GM19025 (cell line): ENCODE results near the gene ERC2.

Source experiments
- ATAC-seq: cut with Tn5 transposase; IDR thresholded peaks from one replicate; pipeline ENCODE4 v1.9.1; 2021; ENCODE audit warnings: mild to moderate bottlenecking, low read depth, moderate library complexity; ENCODE audit not compliant: unreplicated experiment

The ERC2 gene

DNA sequence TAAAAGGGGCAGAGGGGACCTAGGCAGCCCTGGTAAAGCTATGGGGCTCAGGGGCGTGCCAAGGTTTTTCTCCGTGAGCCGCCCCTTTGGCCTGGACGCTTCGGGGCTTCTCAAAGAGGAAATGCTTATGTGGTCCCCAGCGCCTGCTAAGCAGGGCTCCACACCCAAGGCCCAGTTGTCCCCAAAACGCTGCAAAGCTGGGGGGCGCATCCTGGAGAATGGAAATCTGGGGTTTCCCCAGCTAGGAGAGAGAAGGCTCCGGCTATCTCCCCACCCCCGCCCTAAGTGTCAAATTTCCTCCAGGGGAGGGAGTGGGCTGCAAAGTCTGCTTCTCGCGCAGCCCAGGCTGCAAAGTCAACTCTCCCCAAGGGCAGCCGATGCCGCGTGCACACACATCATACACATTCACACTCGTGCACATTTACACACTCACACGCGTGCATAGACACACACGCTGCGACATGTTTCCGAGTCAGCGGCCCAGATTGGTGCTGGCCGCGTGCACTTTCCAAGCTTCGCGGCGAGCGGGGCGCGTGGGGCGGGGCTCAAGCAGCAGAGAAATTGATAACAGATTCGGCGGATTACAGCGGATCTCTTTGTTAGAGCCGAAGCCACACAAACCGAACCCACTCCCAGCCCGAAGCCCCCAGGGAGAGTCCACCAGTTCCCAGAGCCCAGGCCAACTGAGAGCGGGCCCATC is 985.6 kb downstream of the ERC2 start:
- ATAC-seq: no peak

- no peak for ATAC-seq
These were observed 986.3 kb downstream of the ERC2 start for GRCh38 chr3:55481744-55482495.

DNA sequence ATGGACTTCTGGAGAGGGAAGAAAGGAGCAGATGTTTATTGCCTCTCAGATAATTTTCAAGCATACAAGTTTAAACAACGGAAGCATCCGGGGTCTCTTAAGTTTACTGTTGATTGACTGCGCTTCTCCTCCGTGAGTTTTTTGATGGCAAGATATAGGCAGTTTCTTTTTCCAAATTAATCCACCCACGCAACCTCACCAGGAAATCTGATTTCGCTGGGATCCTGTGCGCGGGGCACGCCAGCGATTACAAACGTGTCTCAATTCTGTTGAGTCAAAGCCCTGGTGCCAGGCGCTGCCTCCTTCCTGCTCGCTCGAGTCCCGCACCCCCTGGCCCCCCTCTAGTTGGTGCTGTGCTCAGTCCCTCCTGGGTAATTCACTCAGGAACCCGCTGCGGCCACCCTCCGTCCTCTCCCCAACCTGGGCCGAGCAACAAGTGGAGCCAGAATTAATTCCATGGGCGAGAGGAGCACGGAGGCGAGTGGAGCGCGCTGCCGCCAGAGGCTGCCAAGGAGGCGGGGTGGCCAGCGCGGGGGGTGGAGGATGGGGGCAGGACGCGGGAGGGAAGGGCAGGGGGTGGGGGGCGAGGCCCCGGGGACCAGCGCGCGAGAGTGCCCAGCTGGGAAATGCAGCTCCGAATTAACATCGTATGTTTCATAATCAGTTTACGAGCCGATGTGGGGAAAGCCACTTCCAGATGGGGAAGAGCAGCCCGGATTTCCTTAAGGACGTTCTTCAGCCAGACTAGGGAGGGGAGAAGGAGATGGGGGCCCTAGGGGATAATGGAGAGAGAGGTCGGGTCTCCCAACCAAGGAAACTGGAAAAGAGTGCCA is 987.1 kb downstream of the ERC2 start:
- ATAC-seq: no peak

DNA sequence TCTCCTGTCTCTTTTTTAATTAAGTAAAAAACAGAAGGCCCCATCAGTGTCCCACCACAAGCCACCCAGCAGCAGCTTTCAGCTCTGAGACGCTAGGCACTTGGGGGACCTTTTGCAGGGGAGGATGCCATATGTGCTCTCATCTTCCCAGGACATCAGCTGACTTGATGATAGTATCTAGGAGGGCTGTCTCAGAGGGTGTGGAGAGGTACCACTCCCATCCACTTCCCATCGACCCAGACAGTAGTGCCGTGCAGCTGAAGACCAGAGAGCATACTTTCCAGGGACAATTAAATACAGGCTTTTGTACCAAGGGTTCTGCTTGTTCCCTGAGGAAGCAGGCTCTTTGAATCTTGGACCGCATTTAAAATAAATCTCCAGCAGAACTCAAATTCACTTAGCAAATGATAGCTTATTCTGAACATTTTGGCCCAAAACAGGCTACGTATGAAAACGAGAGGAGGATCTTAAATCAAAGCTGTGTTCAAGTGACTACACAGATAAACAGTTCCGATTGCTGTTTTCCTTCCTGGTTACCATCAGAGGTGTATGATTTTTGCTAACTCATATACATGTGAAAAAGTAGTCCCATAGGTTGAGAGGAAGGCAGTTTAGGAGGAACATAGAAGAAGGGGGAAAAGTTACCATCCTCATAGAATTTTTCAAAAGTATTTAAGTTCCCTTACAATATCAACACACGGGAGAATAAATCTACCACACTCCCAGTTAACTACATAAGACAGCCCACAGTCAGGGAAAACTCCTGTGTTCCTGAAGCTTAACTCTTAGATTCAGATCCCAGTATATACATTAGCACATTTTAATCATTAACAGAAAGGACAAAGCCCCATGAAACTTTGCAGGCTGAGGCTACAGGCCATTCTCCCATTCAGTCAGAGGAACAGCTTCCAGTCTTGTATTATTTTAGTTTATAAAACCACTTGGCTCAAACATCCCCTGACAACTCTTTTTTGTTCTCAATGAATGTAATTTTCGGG is 990.7 kb downstream of the ERC2 start:
- no peak for ATAC-seq

GRCh38 chr3:55476515-55476914 is 991.8 kb downstream of the ERC2 start:
- no peak for ATAC-seq

DNA sequence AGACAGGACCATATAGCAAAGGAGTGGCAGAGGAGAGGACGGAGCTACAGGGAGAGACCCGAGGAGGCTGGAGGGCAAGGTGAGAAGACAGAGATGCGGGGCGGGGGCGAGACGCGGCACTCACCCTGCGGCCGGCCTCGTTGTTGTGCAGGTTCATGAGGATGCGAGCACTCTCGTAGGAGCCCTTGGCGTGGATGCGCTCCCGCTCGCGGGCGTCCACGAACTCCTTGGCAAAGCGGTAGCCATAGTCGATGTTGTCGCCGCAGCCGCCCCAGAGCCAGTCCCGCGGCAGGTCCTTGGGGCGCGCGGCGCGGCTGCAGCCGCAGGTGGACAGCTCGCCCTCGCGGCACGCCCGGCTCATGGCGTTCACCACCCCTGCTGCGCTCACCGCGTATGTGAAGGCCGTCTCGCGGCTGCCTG is 994.0 kb downstream of the ERC2 start:
- no peak for ATAC-seq

DNA sequence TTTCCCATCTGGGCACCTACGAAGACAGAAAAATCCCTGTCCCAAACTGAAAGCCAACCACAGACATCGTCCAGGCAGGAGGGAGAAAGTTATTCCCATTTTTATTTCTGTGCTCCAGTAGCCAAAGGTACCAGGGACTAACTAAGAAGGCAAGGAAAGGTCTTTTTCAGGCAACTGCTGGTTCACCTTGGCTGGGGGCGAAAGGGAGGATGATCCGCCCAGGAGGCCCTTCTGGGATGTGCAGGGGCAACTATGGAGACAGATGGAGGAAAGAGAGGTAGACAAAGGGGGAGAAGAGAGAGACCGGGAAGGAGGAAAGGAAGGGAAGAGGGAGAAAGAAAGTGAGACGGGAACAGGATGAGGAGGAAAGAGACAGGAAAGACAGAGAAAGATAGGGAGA is 994.5 kb downstream of the ERC2 start:
- no peak for ATAC-seq

- no peak for ATAC-seq
These were observed 996.6 kb downstream of the ERC2 start for GRCh38 chr3:55471522-55472280.

DNA sequence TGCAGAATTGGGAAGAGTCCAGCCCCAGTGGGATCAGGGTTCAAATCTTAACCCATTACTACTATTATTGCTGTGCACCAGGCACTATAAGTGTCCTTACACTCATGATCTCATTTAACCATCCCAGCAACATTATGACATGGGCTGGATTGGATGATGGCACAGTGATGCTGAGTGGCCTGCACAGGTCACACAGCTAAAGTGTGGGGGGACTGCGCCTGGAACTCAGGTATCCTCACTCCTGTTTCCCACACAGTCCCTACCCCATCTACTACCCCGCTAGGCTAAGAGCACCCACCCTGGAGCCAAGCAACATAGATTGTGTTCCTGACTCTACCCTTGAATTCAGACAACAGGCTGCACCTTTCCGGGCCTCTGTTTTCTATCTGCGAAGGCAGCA is 997.2 kb downstream of the ERC2 start:
- no peak for ATAC-seq

DNA sequence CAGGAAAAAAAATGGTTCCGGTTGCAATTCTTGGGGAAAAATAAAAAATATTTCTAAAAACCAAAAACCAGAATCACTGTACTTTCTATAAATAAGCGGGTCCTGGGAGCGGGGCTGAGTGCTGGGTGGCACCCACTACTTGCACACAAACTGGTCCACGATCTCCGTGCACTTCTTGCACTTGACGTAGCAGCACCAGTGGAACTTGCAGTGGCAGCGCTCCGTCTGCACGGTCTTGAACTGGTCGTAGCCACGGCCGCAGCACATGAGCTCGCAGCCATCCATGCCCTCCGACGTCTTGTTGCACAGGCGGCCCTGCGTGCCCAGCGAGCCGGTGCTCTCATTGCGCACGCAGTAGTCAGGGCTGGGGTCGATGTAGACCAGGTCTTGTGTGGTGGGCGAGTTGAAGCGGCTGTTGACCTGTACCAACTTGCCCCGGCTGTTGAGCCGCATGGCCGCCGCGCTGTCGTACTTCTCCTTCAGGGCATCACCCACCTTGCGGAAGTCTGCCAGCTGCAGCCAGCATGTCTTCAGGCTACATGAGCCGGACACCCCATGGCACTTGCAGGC is 998.2 kb downstream of the ERC2 start:
- ATAC-seq: no peak

DNA sequence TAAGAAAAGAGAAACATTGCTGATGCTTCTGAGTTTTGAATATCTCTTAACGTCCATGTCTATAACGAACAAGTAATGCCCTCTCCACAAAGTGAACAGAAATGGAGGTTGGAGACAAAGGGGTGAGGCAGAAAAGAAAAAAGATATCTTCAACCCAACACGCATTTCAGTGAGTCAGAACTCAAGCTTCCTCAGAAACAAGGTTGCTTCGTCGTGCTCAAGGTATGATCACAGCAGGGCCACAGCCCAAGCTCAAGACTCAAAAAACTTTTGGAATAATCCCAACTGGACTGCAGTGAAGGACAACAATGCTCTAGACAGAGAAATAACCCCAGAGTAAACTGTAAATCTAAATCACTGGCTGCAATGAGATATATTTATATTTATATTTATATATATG is 1000.0 kb downstream of the ERC2 start:
- ATAC-seq: no peak

GRCh38 chr3:55467099-55467498 is 1001.2 kb downstream of the ERC2 start:
- no peak for ATAC-seq

DNA sequence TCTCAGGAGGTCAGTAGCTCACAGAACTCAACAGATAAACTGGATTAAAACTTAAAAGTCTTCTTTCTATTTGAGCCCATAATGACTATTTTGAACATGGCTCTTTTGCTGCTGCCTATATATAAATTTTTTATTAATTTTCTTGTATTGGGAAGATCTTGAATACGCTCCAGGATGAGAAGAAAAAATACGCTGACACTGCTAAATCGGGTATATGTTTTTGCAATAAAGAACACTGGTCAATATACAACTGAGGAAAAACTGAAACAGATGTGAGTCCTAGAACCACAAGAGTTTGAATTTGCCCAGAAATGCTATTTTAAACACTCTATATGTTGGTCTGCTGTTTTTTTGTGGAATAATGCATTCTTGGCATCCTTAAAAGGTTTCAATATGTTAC is 1001.7 kb downstream of the ERC2 start:
- ATAC-seq: no peak

GRCh38 chr3:55461896-55462295 is 1006.4 kb downstream of the ERC2 start:
- no peak for ATAC-seq

DNA sequence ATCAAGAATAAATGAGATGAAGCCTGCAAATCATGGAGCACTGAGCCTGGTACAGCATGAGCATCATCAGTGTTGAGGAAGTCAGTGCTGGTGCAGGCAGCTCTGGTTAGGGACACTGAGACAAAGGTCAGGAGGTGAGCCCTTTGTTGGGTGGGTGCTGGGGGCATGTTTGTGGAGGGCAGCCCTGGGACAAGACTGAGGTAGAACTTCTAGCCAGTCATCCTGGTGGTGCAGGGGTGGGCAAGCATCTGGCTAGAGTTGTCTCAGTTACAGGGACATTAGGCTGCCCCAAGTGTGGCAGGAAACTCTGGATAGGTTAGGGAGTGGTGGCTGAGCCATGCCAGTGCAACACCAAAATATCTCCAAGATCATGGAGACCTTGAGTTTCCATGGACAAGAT is 1008.4 kb downstream of the ERC2 start:
- no peak for ATAC-seq
